GM18951 (cell line): ENCODE results near the gene PTPRN2.
"Not testable (repeated sequence)": the region's sequence is repeated elsewhere in the genome, so short reads cannot be mapped to it uniquely, and the experiment has no call there.

Experiments
- POLR2A ChIP-seq: IDR thresholded peaks from 4 replicates; pipeline ENCODE4 v1.6.1; 2011; ENCODE audit warnings: mild to moderate bottlenecking; ENCODE audit not compliant: insufficient read length, insufficient read depth; ENCODE audit errors: extremely low read depth
- in situ Hi-C: fragments of 300-500 bp; cut with MboI; formaldehyde crosslinking; loops from one replicate; pipeline ENCODE4 v1.12.0; 2022; ENCODE audit warnings: low sequenced_read_pairs, mixed read lengths, inconsistent platforms; ENCODE audit not compliant: unreplicated experiment

Gene PTPRN2

DNA sequence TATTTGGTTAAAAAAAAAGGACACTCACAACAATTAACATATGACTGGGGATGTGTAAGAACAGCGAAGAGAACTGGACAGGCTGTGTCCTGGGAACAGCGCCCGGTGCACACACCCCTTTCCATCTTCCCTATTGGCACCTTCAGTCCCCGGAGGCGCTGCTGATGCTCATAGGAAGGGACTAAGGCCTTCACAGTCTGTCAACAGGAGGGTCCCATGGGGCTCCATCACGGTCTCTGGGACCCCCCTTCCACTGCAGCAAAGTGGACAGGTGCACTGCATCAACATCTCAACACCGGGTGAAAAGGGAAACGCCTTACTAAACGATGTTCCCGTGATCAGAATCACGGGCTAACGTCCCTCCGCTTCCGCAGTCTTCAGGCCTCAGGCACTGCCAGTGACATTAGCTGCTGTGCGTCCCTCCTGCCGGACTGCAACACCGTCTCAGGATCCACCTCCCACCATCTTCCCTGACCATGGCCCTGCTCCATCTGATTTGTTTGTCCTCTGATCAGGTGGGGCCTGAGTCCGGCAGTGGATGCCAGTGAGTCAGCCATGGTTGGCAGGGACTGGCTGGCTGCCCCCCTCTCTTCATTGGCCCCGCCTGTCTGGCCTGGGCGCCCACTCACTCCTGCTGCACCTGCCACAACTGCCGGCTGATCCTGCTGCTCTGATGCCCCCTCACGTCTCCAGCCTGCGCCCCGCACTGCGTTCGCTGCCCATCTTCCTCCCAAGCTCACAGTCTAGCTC, 636.1 kb downstream of the PTPRN2 start:
- no peak for TF ChIP-seq POLR2A
- in situ Hi-C loops = no loop called here

DNA sequence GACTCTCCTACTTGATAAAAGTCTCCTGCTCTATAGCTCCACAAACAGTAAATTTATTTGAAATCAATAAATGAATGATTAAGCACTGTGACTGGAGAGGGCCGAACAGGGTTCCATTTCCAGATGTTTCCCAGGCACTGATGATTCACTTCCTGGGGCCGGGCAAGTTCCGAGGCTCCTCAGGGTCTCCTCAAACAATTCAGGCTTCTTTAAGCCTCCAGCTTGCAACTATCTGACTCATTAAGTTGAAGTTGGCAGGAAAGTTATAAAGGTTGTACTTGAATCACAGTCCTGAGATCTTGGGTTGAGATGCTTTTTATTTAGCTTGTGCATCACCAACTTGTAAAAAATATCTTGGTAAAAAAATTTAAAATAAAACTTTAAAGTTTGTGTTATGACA, 637.9 kb downstream of the PTPRN2 start:
- TF ChIP-seq POLR2A = no peak
- in situ Hi-C loops = no loop called here

DNA sequence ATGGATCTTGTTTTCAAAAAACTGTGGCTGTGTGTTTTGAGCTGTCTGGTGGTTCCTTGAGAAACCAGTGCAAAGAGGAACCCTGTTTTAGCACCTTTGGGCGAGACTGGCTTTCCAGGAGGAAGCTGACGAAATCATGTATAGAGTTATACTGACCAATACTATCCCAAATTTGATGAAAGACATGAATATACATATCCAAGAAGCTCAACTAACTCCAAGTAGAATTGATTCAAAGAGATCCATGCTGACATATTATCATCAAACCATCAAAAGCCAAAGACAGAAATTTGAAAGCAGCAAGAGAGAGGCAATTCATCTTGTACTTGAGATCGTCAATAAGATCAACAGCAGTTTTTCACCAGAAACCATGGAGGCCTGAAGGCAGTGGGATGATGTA, 640.1 kb downstream of the PTPRN2 start:
- in situ Hi-C loops = no loop called here
- no peak for TF ChIP-seq POLR2A

DNA sequence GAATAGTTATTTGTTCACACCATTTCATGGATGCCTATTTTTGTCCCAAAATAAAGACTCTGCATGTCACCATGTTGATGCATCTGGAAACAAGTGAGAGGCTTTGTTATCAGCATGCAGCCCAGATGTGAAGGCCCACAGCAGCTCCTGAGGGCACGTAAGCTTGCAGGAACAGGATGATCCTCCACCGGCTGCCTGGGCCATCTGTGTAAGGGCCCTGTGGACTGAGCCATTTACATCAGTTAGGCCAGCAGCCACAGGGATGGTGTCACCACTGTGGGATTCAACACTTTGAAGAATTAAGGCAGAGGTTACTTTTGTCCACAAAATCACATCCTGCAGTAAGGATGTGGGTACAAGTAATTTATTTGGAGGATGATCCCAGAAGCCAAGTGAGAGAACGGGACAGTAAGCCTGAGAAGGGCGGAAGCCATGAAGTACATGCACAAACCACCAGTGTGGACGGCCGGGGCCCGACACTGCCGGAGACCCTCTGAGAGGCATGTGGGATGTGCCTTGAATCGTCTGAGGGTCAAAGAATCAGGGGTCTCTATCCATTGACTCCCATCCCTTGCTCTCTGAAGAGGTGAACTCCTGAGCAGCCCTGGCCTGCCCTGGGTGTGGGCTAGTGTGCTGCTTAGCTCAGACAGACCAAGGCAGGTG, 641.1 kb downstream of the PTPRN2 start:
- in situ Hi-C loops = no loop called here
- no peak for TF ChIP-seq POLR2A

DNA sequence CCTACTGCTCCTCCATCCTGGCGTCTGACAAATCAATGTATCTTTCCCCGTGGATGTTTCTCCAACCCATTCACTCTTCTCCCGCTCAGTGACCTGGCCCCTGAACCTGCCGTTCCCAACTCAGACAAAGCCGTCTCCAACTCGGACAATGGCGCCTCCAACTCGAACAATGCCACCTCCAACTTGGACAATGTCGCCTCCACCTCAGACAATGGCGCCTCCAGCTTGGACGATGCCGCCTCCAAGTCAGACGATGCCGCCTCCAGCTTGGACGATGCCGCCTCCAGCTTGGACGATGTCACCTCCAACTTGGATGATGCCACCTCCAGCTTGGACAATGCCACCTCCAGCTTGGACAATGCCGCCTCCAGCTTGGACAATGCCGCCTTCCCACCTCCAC, 642.2 kb downstream of the PTPRN2 start:
- TF ChIP-seq POLR2A = no peak
- in situ Hi-C loops = no loop called here

DNA sequence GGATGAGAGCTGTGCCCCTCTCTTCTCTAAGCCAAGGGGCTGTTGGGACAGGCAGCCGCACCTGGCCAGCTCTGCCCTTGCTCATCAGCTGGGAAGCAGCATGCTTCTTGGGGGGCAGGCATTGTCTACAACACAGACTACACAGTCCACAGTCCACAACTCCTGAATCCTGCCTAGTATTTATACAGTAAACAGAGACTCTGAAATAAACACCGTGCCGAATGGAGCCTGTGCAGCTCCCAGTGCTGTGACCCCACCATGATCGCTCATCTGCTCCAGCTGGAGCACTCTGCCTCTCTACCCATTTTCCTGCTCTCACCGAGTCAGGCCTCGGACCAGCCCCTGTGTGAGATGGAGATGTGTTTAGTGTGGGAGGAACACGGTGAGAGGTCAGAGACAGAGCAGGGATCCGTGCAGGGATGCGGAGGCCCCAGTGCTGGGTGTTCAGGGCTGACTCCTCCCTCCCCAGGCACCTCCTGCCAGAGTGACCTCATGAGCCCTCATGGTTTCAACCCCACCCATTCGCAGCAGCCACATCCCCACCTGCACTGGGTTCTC, 642.8 kb downstream of the PTPRN2 start:
- in situ Hi-C loops = no loop called here
- TF ChIP-seq POLR2A = no peak

DNA sequence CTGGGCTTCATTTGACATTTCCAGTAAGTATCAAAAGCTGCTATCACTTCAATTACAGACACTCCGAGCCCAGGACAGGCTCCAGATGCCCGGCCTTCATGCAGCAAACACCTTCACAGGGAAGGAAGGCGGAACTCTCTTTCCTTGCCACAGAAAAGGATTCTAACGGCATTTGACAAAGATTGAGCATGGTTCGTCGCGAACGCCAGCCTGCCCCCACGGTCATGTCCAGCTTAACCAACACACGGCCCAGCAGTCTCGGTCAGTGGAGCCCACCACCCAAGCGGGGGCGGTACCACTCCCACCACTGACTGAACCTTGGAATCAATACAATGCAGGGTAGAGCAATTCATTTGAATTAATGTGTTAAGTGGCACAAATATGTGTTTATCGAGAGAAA, 643.6 kb downstream of the PTPRN2 start:
- in situ Hi-C loops = no loop called here
- TF ChIP-seq POLR2A = no peak

DNA sequence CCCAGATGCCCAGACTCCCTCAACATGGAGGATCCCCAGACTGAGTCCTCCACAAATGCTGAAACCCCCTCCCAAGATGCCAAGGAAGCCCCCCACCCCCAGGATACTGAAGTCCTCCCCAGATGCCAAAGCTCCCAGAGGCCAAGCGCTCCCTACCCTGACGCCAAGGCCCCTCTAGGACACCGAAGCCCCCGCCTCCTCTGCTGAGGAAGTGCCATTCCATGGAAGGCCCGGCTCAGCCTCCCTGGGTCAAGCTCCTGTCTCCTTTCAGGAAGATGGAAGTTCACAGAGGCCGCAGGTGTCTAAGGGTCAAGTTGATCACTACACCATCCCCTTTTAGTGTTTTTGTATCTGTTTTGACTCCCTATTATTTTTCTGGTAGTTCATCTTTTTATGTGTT, 644.1 kb downstream of the PTPRN2 start:
- no peak for TF ChIP-seq POLR2A
- in situ Hi-C loops = no loop called here

DNA sequence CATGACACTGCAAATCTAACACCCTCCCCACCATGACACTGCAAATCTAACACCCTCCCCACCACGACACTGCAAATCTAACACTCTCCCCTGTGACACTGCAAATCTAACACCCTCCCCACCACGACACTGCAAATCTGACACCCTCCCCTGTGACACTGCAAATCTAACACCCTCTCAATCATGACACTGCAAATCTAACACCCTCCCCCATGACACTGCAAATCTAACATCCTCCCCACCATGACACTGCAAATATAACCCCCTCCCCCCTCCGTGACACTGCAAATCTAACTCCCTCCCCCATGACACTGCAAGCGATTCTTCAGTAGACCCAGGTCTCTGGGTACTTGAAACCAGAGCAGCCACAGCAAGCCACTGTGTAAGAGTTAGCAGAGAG, 646.4 kb downstream of the PTPRN2 start:
- in situ Hi-C loops = no loop called here
- no peak for TF ChIP-seq POLR2A

DNA sequence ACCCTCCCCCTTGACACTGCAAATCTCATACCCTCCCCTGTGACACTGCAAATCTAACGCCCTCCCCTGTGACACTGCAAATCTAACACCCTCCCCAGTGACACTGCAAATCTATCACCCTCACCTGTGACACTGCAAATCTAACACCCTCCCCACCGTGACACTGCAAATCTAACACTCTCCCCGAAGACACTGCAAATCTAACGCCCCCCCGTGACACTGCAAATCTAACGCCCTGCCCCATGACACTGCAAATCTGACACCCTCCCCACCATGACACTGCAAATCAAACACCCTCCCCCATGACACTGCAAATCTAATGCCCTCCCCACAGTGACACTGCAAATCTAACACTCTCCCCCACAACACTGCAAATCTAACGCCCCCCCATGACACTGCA, 647.1 kb downstream of the PTPRN2 start:
- in situ Hi-C loops = no loop called here
- no peak for TF ChIP-seq POLR2A

DNA sequence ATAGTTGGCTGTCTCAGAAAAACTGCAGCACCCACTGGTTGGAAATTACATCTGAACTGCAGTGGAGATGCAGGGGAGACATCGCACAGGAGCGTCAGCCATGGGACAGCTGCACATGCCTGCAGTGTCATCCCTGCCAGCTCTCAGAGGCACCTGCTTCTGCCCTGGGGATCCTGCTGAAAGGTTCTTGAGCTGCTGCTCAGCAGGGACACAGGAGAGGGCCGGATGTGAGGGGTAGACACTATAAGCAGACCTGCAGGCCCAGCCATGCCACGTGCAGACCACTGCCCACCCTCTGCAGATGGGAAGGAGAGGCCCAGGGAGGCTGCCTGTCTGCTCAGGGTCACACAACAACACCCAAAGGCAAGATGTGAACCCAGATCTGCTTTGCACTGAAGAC, 649.4 kb downstream of the PTPRN2 start:
- in situ Hi-C loops = no loop called here
- no peak for TF ChIP-seq POLR2A

DNA sequence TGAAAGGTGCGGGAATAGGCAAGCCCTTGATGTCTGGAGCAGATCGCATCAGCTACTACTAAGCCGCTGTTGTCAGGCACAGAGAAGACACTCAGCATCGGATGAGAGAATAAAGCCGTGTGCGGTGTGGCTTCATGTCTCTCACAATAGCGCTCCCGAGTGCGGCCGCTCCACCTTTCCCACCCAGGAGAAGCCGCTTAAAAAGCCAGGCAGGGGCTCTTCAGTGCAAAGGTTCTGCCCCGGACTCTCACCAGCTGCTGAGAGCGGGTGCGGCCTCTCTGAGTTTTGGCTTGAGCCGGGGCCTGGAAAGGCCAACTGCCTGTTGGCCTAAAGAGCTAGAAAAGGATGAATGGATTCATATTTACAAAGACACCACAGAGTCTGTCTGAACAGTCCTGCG, 650.2 kb downstream of the PTPRN2 start:
- in situ Hi-C loops = no loop called here
- TF ChIP-seq POLR2A = no peak

DNA sequence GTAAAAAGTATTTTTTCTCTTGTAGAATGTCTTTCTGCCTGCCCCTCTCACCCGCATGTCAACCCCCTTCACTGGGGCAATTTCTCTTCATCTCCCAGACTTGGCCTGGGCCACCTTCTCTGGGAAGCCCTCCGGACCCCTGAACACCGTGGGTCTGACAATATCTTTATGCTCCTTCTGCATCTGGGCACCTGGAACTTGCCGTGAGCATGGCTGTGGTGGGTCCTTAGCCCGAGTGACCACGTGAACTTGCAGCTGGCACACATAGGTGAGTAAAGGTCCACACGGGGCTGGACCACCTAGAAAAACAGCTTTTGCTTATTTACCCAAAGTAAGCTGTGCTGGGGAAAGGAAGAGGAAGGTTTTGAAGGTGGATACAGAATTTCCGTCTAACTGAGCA, 650.6 kb downstream of the PTPRN2 start:
- TF ChIP-seq POLR2A = no peak
- in situ Hi-C loops = no loop called here

DNA sequence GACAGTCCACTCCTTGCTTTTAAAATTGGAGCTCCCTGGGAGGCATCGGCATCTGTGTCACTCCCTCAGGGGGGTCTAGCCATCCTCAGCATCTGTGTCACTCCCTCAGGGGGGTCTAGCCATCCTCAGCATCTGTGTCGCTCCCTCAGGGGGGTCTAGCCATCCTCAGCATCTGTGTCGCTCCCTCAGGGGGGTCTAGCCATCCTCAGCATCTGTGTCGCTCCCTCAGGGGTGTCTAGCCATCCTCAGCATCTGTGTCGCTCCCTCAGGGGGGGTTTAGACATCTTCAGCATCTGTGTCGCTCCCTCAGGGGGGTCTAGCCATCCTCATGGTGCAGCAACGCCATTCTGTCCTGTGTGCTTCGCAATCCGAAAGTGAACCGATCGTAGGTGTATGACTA, 651.9 kb downstream of the PTPRN2 start:
- in situ Hi-C loops = not testable (repeated sequence)

DNA sequence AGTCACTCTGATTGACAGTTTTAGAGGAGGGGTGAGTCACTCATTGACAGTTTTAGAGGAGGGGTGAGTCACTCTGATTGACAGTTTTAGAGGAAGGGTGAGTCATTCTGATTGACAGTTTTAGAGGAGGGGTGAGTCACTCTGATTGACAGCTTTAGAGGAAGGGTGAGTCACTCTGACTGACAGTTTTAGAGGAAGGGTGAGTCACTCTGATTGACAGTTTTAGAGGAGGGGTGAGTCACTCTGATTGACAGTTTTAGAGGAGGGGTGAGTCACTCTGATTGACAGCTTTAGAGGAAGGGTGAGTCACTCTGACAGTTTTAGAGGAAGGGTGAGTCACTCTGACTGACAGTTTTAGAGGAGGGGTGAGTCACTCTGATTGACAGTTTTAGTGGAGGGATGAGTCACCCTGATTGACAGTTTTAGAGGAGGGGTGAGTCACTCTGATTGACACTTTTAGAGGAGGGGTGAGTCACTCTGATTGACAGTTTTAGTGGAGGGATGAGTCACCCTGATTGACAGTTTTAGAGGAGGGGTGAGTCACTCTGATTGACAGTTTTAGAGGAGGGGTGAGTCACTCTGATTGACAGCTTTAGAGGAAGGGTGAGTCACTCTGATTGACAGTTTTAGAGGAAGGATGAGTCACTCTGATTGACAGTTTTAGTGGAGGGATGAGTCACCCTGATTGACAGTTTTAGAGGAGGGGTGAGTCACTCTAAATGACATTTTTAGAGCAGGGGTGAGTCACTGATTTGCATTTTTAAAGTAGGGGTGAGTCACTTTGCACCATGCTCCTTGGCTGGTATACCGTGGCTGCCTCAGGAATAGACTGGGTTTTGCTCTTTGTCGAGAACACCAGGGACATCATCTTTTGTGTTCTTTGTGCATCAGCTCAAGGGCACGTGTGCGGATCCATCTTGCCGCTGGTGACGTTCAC, 654.1 kb downstream of the PTPRN2 start:
- in situ Hi-C loops = not testable (repeated sequence)
